Posterior vena cava (tissue), 2 donors: Measurements from ENCODE around the gene IDH3B. TPM values are rescaled to one million over a fixed set of nuclear protein-coding genes. Genes with fewer than 3 reads are reported as not detected.

Experiments used
- DNase-seq: peaks from one replicate; pipeline ENCODE4 v3.0.0-alpha.2; 2020; ENCODE audit warnings: low spot score
- intact Hi-C, 2 donors: fragments of 100-400 bp; cut with DNase I; formaldehyde crosslinking; loops; one replicate each; pipeline versions ENCODE4 v1.14.1 to v1.14.2; 2022 to 2023
- total RNA-seq, 2 donors: library from RNA; stranded (reverse); fragmentation: NEBNext Ultra II Directional; extraction: Animal tissue kit (Norgen Biotek cat#: 25700); gene quantifications; one replicate each; pipeline ENCODE4 v1.2.1, GENCODE V29; 2021
- donor health status: DM: yes; HTN: yes; CAD: no.
- donor health status: DM: yes; HTN: yes; CAD: no.

IDH3B gene
- total RNA-seq, 2 donors from 2014 or later, result 47.3 to 48.3 TPM

DNA sequence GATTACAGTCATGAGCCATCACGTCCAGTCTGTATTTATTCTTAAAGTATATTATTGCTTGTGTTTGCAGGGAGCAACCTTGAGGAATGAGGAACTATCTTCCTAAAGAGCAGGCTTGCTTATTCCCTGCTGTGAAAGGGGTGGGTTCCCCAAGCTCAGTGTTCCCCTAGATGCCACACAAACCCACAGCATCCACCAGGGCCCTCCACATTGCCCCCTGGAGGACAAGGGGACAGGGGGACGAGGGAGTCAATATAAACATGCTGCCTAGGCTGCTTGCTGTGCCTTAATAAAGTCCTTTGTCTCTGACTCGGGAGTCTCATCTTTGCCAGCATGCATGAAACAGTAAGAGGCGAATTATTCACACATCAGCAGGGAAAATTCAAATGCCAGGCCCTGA is 8.0 kb upstream of the IDH3B start:
- intact Hi-C loops, result no loop called here
- DNase-seq, result peak; percentile 42

DNA sequence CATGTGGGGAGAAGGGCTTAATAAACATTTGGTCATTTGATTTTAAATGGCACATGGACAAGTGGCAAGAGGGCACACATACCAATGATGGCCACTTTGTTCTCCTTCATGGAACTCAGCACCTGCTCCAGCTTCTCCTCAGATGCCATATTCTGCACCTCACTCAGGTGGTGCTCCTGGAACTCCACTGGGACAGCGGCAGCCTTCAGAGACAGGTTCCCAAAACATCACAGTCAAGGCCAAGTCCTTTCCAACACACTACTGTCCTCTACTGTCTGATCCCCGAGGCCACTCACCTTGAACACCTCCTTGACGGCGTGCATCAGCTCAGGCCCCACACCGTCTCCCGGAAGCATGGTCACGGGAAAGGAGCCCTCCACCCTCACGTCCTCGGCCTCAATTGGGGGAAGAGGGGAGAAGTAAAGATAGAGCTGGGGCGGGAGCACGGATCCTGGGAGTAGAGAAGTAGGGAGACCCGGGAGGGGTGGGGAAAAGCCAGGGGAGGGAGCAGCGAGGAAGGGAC is 591 bp downstream of the IDH3B start:
- no peak for DNase-seq
- intact Hi-C loops, result no loop called here

DNA sequence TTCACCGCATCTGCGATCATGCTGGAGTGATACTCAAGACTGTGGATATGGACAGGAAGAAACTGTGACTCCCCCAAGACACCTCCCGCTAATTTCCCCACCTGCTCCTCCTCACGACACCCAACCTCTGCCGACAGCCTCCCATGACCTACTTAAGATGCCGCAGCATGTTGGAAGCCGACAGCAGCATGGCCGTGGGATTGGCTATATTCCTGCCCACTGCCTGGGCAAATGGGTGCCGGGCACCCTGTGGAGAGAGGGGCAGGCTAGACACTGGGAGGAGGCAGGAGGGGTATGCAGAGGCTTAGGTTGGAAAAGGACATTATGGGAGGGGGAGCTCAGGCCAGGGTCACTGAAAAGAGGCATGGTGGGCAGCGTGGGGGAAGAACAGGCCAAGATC is 4.5 kb downstream of the IDH3B start:
- intact Hi-C loops, result loop anchor here in 1 of 2 donors (10.0 kb wide), 1 partner anchor 135 kb away; no protein-coding TSS in a partner anchor
- DNase-seq, result no peak

DNA sequence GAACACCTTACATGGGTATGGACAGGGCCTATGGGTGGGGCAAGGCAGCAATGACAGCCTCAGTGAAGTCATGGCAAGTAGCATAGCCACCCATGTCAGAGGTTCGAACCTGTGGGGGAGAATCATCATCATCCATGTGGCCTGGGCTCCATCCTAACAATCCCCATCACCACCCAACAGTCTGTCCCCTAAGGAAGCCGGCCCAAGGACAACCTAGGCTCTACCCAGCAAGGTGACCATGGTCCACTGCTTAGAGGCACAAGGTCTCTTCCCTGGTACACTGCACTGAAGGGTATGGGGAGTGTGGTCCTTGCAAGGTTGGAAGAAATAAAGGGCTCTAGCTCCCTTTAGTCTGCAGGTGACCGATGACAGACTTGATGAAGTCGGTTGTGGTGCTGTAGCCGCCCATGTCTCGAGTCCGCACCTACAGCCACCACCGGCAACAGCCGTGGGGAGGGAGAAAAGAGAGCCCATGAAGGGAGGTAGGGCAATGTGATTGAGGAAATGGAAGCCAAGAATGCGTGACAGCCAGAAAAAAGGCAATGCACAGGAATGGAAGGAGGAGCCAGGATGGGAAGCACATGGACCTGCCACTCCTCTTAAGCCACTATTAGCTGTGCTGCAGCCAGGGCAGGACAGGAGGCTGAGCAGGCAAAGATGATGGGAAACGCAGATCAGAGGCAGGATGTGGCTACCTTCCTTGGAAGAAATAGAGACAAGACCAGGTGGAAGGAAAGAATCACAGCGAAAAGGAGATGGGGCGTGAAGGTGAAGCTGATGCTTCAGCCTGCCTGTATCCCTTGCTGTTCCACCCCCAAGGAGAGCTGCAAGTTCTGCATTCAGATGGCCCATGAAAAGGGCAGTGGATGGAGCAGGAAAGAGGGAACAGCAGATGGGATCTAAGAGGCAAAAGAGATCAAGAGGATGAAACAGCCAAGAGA is 5.3 kb downstream of the IDH3B start:
- intact Hi-C loops, result loop anchor here in 1 of 2 donors (10.0 kb wide), 1 partner anchor 134 kb away; no protein-coding TSS in a partner anchor

DNA sequence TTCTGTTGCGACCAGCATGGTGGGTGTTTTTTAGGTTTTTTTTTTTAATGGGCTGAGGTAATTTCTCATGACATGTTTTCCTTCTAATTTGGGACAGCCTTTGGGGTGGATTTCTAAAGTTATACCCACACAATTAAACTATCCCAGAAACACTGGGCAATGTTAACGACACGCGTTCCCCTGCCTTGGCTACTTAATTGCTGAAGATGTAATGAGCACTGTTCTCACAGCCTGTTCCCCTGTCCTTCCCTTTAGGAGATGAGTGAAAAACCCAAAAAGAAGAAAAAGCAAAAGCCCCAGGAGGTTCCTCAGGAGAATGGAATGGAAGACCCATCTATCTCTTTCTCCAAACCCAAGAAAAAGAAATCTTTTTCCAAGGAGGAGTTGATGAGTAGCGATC is 6.3 kb downstream of the IDH3B start:
- intact Hi-C loops, result loop anchor here in 1 of 2 donors (10.0 kb wide), 1 partner anchor 133 kb away; no protein-coding TSS in a partner anchor
- DNase-seq, result no peak

More for the DNA sequence above, 5.3 kb downstream of the IDH3B start:
- no peak for DNase-seq

DNA sequence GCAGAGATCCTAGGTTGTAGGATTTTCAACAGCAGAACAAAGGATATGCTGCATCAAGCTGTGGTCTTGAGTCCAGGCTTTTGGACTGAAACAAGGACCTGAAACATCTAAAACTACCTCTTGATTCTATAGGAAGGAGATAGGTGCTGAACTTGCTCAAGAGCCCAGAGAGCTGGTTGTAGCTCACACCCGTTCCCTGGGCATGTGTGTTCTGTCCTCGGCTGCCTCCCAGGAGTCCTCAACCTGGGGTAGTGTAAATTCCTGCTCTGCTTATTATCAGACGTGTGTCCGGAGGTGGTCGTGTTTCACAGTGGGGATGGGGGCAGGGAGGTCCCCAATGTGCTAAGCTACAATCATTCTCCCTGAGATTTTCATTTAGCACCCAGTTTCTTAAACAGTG is 6.8 kb downstream of the IDH3B start:
- intact Hi-C loops, result loop anchor here in 1 of 2 donors (10.0 kb wide), 1 partner anchor 132 kb away; no protein-coding TSS in a partner anchor

DNA sequence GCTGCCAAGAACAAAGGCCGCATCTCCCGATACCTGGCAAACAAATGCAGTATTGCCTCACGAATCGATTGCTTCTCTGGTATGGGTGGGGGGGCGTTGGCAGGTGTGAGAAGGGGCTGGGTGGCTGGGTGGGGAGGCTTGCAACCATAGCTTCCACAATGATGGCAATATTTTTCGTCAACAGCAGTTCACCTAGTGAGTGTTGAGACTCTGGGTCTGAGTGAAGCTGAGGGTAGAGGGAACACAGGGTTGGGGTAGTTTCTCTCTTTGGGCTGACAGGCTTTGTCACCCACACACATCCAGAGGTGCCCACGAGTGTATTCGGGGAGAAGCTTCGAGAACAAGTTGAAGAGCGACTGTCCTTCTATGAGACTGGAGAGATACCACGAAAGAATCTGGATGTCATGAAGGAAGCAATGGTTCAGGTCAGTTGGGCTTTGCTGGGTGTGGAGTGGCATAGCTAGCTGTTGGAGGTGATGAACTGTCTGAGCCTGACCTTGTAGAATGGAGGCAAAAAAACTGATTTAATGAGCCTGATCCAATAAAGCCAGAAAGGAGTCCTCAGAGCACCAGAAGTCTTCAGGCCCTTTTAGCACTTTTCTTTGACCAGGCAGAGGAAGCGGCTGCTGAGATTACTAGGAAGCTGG is 7.4 kb downstream of the IDH3B start:
- no peak for DNase-seq
- intact Hi-C loops, result loop anchor here in 1 of 2 donors (10.0 kb wide), 1 partner anchor 132 kb away; no protein-coding TSS in a partner anchor

More for the DNA sequence above, 6.8 kb downstream of the IDH3B start:
- DNase-seq, result no peak

DNA sequence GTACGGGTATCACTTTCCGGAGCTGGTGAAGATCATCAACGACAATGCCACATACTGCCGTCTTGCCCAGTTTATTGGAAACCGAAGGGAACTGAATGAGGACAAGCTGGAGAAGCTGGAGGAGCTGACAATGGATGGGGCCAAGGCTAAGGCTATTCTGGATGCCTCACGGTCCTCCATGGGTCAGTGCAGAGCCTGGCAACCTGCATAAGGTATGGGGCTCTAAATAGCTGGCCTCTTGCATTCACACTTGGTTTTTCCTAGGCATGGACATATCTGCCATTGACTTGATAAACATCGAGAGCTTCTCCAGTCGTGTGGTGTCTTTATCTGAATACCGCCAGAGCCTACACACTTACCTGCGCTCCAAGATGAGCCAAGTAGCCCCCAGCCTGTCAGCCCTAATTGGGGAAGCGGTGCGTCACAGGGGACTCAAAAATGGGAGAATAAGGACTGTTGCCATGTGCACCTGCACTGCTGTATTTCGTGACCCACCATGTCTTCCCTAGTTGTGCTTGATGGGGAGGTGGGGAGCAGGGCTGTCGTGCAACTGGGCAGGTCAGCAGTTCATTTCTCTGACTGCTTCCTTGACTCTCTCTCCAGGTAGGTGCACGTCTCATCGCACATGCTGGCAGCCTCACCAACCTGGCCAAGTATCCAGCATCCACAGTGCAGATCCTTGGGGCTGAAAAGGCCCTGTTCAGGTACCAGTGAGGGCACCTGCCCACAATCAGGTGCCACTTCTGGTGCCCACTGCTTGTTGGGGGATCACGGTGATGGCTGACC is 8.5 kb downstream of the IDH3B start:
- intact Hi-C loops, result loop anchor here in 1 of 2 donors (10.0 kb wide), 1 partner anchor 131 kb away; no protein-coding TSS in a partner anchor
- no peak for DNase-seq

DNA sequence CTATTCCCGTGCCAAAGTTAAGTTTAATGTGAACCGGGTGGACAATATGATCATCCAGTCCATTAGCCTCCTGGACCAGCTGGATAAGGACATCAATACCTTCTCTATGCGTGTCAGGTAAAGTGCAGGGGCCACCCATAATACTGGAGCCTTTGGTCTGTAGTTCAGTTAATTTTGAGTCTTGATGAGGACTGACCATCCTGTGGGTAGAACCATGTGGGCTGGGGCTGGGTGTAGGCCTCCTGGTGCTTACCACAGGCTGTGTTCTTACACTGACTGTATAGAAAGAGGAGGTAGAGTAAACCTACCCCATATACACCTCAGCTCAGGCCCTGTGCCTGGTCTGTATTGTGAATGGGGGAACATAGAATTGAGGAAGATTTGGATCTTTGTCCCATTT is 9.2 kb downstream of the IDH3B start:
- intact Hi-C loops, result loop anchor here in 1 of 2 donors (5.0 to 10.0 kb wide), 2 partner anchors 130 to 1012 kb away; no protein-coding TSS in a partner anchor
- no peak for DNase-seq

DNA sequence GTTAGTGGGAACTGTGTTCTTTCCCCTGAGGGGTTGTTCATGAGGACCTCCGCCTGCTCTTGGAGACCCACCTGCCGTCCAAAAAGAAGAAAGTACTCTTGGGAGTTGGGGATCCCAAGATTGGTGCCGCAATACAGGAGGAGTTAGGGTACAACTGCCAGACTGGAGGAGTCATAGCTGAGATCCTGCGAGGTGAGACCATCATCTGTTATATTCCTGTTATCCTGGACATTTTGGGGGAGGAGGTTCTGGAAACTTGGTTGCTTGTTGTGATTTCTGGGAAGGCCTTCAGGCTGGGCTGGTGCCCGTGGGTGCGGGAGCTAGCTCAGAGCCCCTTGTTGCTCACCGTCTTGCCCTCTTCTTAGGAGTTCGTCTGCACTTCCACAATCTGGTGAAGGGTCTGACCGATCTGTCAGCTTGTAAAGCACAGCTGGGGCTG is 9.6 kb downstream of the IDH3B start:
- intact Hi-C loops, result loop anchor here in 1 of 2 donors (5.0 to 10.0 kb wide), 2 partner anchors 130 to 1013 kb away; no protein-coding TSS in a partner anchor
- no peak for DNase-seq

DNA sequence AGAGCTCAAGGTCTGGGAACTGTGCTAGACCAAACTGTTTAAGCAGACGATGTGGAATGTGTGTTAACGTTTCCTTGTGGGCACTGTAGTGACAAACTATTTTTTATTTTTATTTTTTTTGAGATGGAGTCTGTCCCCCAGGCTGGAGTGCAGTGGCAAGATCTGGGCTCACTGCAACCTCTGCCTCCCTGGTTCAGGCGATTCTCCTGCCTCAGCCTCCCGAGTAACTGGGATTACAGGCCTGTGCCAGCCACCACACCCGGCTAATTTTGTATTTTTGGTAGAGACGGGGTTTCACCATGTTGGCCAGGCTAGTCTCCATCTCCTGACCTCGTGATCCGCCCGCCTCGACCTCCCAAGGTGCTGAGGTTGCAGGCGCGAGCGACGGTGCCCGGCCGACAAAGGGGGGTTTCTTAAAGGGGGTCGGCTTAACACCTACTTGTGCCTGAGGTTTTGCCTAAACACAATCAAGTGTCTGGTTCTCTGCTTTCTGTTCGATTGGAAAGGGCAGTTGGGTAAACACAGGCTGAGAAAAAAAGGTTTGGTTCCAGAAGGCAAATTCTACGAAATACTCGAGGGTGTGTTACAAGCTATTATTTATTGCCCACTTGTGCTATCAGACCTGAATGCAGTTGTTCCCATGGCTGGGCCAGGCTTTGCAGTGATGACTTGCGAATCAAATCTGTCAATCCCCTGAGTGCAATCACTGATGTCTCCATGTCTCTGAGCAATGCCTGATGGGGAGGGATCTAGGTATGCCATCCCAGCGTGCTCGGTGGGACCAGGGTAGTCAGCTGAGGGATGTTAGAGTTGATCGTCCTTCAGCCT is 10.2 kb downstream of the IDH3B start:
- DNase-seq, result no peak
- intact Hi-C loops, result loop anchor here in 1 of 2 donors (5.0 to 10.0 kb wide), 2 partner anchors 129 to 1014 kb away; no protein-coding TSS in a partner anchor

DNA sequence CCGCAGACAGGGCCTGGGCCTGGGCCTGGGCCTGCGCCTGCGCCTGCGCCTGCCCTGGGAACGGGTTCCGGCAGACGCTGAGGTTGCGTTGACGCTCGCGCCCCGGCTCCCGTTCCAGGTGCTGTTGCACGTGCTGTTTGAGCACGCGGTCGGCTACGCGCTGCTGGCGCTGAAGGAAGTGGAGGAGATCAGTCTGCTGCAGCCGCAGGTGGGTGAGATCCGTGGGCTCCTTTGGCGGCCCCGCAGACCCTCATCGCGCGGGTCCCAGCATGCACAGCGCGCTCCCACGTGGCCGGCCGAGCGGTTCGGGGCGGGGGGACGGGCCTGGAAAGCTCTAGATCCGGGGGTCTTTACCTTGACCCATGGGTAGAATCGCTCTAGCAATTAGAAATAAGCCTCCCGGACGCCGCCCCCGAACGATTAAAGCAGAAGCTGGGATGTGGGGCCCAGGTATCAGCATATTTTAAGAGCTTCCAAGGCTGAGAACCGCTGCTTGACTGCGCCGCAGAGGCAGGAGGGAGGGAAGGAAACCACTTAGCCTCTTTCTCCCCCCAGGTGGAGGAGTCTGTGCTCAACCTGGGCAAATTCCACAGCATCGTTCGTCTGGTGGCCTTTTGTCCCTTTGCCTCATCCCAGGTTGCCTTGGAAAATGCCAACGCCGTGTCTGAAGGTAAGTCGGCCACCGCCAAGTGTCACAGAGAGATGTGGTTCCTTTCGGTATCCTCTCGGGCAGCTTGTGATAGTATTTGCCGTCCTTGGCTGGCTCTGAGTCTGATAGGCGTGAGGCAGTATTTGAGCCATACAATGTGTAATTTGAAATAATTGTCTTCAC is 11.1 kb downstream of the IDH3B start:
- DNase-seq, result no peak
- intact Hi-C loops, result loop anchor here in 1 of 2 donors (5.0 to 10.0 kb wide), 2 partner anchors 128 to 1014 kb away; no protein-coding TSS in a partner anchor

DNA sequence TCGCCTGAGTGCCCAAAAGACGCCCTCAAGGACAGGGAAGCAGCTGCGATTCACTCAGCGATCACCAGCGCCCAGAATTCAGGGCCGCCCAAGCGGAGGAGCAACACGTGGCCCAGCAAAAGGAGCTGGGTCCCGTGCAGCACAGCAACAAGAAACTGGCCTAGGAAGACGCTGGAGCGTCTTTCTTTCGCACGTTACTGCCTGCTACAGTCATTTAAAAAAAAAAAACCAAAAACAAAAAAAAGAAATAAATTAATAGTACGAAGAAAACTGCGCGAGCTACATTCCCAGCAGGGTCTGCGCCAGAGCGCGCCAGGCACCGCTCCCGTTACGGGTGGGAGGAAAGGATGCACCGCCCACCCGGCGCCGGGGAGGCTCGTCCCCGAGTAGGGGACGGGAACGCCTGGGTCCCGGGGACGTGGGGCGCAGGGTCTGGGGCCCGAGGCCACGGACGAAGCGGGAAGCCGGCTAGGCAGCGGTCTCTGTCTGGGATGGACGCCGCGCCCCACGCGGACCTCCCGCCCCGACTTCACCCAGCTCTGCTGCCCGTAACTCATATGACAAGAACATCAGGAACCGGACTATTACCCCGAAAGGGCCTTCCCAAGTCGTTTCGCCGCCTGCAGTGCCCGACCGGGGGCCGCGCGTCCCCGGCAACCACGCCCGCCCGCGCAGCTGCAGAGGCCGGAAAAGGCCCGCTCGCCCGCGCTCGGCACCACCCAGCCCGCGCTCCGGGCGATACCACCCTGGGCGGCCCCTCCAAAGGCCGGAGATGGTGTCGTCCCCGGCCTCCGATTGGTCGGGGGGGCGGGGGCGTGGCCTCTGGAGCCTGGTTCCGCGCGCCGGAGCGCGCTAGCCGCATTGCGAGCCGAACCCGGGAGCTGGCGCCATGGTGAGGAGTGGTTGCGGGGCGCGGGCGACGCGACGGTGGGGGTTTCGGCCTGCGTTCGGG is 12.0 kb downstream of the IDH3B start, which contains the start of gene NOP56:
NOP56 (plus strand) TSS at position 861 of the 952 bp plus-strand sequence; CDS start at position 890, 29 bp downstream.
- peak; percentile 97 for DNase-seq
- intact Hi-C loops, result loop anchor here in 1 of 2 donors (5.0 to 10.0 kb wide), 2 partner anchors 127 to 1015 kb away; no protein-coding TSS in a partner anchor

DNA sequence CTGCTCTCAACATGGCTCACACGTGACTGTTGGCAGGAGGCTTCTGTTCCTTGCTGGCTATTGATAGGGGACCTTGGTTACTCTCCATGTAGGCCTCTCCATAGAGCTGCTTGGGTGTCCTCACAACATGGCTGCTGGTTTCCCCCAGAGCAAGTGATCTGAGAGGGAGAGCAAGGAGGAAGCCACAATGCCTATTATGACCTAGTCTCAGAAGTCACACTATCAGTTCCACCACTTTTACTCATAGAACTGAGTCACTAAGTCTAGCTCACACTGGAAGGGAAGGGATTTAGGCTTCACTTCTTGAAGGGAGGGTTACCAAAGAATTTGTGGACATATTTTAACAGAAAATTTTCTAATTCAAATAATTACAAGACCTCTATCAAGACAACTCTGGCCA is 20.3 kb downstream of the IDH3B start:
- no peak for DNase-seq
- intact Hi-C loops, result no loop called here

DNA sequence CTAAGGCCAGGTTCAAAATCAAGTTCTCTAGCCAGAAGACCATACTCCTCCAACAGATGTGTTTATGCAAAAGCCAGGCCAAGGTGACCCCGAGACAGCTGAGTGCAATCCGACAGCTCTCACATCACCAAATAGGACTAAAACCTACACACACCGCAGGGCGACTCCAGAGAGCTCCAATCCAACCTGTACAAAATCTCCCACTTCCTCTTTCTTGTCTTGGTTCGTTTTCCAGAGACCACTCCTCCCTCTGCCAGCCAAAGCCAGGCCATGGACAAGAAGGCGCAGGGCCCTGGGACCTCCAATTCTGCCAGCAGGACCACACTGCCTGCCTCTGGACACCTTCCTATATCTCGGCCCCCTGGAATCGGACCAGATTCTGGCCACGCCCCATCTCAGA is 23.1 kb downstream of the IDH3B start:
- DNase-seq, result no peak
- intact Hi-C loops, result no loop called here

DNA sequence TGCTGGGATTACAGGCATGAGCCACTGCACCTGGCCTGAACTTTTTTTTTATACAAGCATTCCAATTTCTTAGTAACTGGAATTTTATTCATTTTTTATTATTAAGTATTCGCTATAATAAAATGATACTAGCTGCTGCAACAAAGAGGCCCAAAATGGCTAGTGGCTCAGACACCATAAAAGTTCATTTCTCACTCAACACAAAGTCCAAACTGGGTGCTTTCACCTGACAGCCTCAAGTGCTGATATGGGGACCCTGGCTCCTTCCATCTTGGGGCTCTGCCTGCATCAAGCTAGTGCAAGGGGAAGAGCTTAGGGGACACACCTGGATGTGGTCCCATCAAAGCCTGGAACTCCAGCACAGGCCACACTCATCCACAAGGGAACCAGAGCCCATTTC is 23.8 kb downstream of the IDH3B start:
- intact Hi-C loops, result no loop called here
- no peak for DNase-seq
